ENCODE measurements around the gene WFDC6. TPM values are rescaled to one million over a fixed set of nuclear protein-coding genes. Genes with fewer than 3 reads are reported as not detected.

The WFDC6 gene
- not detected in 2 replicates for total RNA-seq

GRCh38 chr20:45539382-45539781, at the start of gene WFDC6:
WFDC6 (minus strand) TSS chr20:45539482; CDS start chr20:45539407, 75 bp downstream.

GRCh38 chr20:45579184-45579583, 39.9 kb upstream of the WFDC6 start, which contains the start of gene WFDC8:
WFDC8 (minus strand) TSS chr20:45579284; CDS start chr20:45579247, 37 bp downstream.

GRCh38 chr20:45547206-45547770, 8.0 kb upstream of the WFDC6 start, which contains the start of gene EPPIN:
EPPIN (minus strand) TSS chr20:45547401; CDS start chr20:45547357, 44 bp downstream.

GRCh38 chr20:45515147-45515913, 24.0 kb downstream of the WFDC6 start, which contains the start of gene SPINT3:
SPINT3 (minus strand) TSS chr20:45515622; CDS start chr20:45515608, 14 bp downstream.

Other genes with a start within 250 kb of the WFDC6 start
- not detected in 2 replicates for gene RBPJL, start 232.6 kb downstream of the WFDC6 start, total RNA-seq
- gene MATN4, start 231.2 kb downstream of the WFDC6 start, total RNA-seq, result not detected in 2 replicates
- gene SDC4, start 191.1 kb downstream of the WFDC6 start, total RNA-seq, result 98.4 and 102 TPM in 2 replicates
- gene SYS1, start 176.3 kb downstream of the WFDC6 start, total RNA-seq, result 18.6 and 28.5 TPM in 2 replicates
- under 0.01 TPM in 1 of 2 replicates, not detected in the other for gene TP53TG5, start 161.2 kb downstream of the WFDC6 start, total RNA-seq
- 0.71 and 1.1 TPM in 2 replicates for gene DBNDD2, start 131.2 kb downstream of the WFDC6 start, total RNA-seq
- 21.6 and 23.3 TPM in 2 replicates for gene PIGT, start 123.3 kb downstream of the WFDC6 start, total RNA-seq
- not detected in 2 replicates for gene WFDC2, start 69.7 kb downstream of the WFDC6 start, total RNA-seq
- gene SPINT3, start 23.9 kb downstream of the WFDC6 start, total RNA-seq, result not detected in 2 replicates
- gene EPPIN, start 7.9 kb upstream of the WFDC6 start, total RNA-seq, result not detected in 2 replicates
- not detected in 2 replicates for gene WFDC8, start 39.8 kb upstream of the WFDC6 start, total RNA-seq
- not detected in 2 replicates for gene WFDC10A, start 90.3 kb upstream of the WFDC6 start, total RNA-seq
- not detected in 2 replicates for gene WFDC9, start 91.8 kb upstream of the WFDC6 start, total RNA-seq
- gene WFDC11, start 130.8 kb upstream of the WFDC6 start, total RNA-seq, result not detected in 2 replicates
- not detected in 2 replicates for gene WFDC13, start 162.6 kb upstream of the WFDC6 start, total RNA-seq
- gene WFDC10B, start 165.5 kb upstream of the WFDC6 start, total RNA-seq, result 0.14 TPM in 1 of 2 replicates, not detected in the other
- gene SPINT4, start 182.9 kb upstream of the WFDC6 start, total RNA-seq, result not detected in 2 replicates

Data from smooth muscle cell of bladder (primary cell).